ENCODE data around the gene PITPNC1. TPM values are rescaled to one million over a fixed set of nuclear protein-coding genes. Genes with fewer than 3 reads are reported as not detected.

PITPNC1 gene
- polyA plus RNA-seq, 1 of the 3 experiments (the other 2 are of a cell fraction): 18.4 TPM

GRCh38 chr17:67636312-67636711, 259.2 kb downstream of the PITPNC1 start:
- DNase-seq: no peak
- Histone ChIP-seq H3F3A (replicated peaks; ENCODE audit: insufficient read depth) (no peaks in the 10 kb centered on the region), H4K20me1 (ENCODE audit: insufficient read depth) (no peaks in the 10 kb centered on the region), H3K27ac (ENCODE audit: low read depth in 2 of 2, low read length in 1 of 2) (no peak overlapping the region), H3K36me3 (replicated peaks in 1 of 2; ENCODE audit: control insufficient read depth in 1 of 2, insufficient read depth in 2 of 2, low read length in 1 of 2) (peaks cover 8 to 15% of the 10 kb centered on the region in 2 experiments), H3K9me3 (no peaks in the 10 kb centered on the region), H3K4me3 (ENCODE audit: low read depth in 2 of 2, low read length in 1 of 2) (no peak overlapping the region), H3K79me2 (ENCODE audit: insufficient read depth) (no peaks in the 10 kb centered on the region), H3K9me2 (no peaks in the 10 kb centered on the region), H3K4me2 (no peak overlapping the region), H2AFZ (ENCODE audit: low read depth) (no peak overlapping the region), H3K4me1 (ENCODE audit: control insufficient read depth in 1 of 2, insufficient read depth in 2 of 2, low read depth in 1 of 2, low read length in 1 of 2) (no peaks in the 10 kb centered on the region; a peak in 1 of 4 replicates), H3K9ac (no peak overlapping the region), H3K27me3 (ENCODE audit: insufficient read depth) (no peaks in the 10 kb centered on the region)
- TF ChIP-seq, protein P1, sequence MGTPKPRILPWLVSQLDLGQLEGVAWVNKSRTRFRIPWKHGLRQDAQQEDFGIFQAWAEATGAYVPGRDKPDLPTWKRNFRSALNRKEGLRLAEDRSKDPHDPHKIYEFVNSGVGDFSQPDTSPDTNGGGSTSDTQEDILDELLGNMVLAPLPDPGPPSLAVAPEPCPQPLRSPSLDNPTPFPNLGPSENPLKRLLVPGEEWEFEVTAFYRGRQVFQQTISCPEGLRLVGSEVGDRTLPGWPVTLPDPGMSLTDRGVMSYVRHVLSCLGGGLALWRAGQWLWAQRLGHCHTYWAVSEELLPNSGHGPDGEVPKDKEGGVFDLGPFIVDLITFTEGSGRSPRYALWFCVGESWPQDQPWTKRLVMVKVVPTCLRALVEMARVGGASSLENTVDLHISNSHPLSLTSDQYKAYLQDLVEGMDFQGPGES (IDR thresholded peaks at IDR 0.05; ENCODE audit: low read depth, low read length): no peak
- TF ChIP-seq JUND (IDR thresholded peaks at IDR 0.05) (no peak), NFIC (IDR thresholded peaks at IDR 0.05; ENCODE audit: borderline replicate concordance) (no peak)
- TF ChIP-seq, protein P2, sequence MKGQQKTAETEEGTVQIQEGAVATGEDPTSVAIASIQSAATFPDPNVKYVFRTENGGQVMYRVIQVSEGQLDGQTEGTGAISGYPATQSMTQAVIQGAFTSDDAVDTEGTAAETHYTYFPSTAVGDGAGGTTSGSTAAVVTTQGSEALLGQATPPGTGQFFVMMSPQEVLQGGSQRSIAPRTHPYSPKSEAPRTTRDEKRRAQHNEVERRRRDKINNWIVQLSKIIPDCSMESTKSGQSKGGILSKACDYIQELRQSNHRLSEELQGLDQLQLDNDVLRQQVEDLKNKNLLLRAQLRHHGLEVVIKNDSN (IDR thresholded peaks at IDR 0.05; ENCODE audit: borderline replicate concordance, low read depth): no peak
- ChIA-PET CTCF (interaction anchor here (1.5 to 4.2 kb wide), 3 partner anchors 9 to 257 kb away, joined by 4 to 18 read pairs (median 11); no protein-coding TSS in a partner anchor), POLR2A (interaction anchor here (0.6 kb wide), 1 partner anchor 259 kb away, joined by 4 read pairs; no protein-coding TSS in a partner anchor)
- WGBS (ENCODE audit: low lambda C conversion rate): 98% methylated on average over 8 of the region's 8 CpGs

GRCh38 chr17:67636834-67637520, 259.9 kb downstream of the PITPNC1 start:
- Histone ChIP-seq H4K20me1 (ENCODE audit: insufficient read depth) (no peaks in the 10 kb centered on the region), H3K9ac (no peak overlapping the region), H3K27me3 (ENCODE audit: insufficient read depth) (no peaks in the 10 kb centered on the region), H3K79me2 (ENCODE audit: insufficient read depth) (no peaks in the 10 kb centered on the region), H3K9me3 (no peaks in the 10 kb centered on the region), H3K4me3 (ENCODE audit: low read depth in 2 of 2, low read length in 1 of 2) (no peak overlapping the region), H3K9me2 (no peaks in the 10 kb centered on the region), H3K27ac (ENCODE audit: low read depth in 2 of 2, low read length in 1 of 2) (no peak overlapping the region), H3K36me3 (replicated peaks in 1 of 2; ENCODE audit: control insufficient read depth in 1 of 2, insufficient read depth in 2 of 2, low read length in 1 of 2) (peaks cover 8 to 15% of the 10 kb centered on the region in 2 experiments), H3F3A (replicated peaks; ENCODE audit: insufficient read depth) (no peaks in the 10 kb centered on the region), H2AFZ (ENCODE audit: low read depth) (no peak overlapping the region), H3K4me1 (ENCODE audit: control insufficient read depth in 1 of 2, insufficient read depth in 2 of 2, low read depth in 1 of 2, low read length in 1 of 2) (no peaks in the 10 kb centered on the region; a peak in 1 of 4 replicates), H3K4me2 (no peak overlapping the region)
- no peak for DNase-seq
- TF ChIP-seq TCF12 (IDR thresholded peaks at IDR 0.05): 0 out of 2 replicates have a peak, but pooled peaks have one; percentile 7
- TF ChIP-seq, protein P1 (IDR thresholded peaks at IDR 0.05; ENCODE audit: low read depth, low read length): no peak
- CTCF ChIA-PET: interaction anchor here (0.8 to 4.2 kb wide), 9 partner anchors 9 to 261 kb away, joined by 3 to 18 read pairs (median 4); no protein-coding TSS in a partner anchor
- POLR2A ChIA-PET: interaction anchor here (1.2 kb wide), 1 partner anchor 11 kb away, joined by 3 read pairs; no protein-coding TSS in a partner anchor
- WGBS (ENCODE audit: low lambda C conversion rate): 82% methylated on average over 13 of the region's 13 CpGs
